Lower lobe of right lung (tissue), 2 donors: ENCODE results near the gene TTC33. TPM values are rescaled to one million over a fixed set of nuclear protein-coding genes. Genes with fewer than 3 reads are reported as not detected.

Source experiments
- ATAC-seq, 2 donors: fragments of 200-7000 bp; cut with Tn5 transposase; one replicate each; pipeline ENCODE4 v1.9.1; 2020 to 2022; ENCODE audit warnings: mild to moderate bottlenecking in 2 of 2, moderate library complexity in 2 of 2
- DNase-seq: peaks from one replicate; pipeline ENCODE4 v3.0.0-alpha.2; 2020
- H3K27ac ChIP-seq: fragments of 200-600 bp; one replicate; pipeline ENCODE4 v1.8.0; 2022
- H3K27me3 ChIP-seq: fragments of 200-600 bp; one replicate; pipeline ENCODE4 v1.8.0; 2022; ENCODE audit warnings: low read depth
- H3K36me3 ChIP-seq: fragments of 200-600 bp; one replicate; pipeline ENCODE4 v1.8.0; 2022; ENCODE audit warnings: mild to moderate bottlenecking
- H3K4me1 ChIP-seq: fragments of 200-600 bp; one replicate; pipeline ENCODE4 v1.8.0; 2022
- H3K4me3 ChIP-seq: fragments of 200-600 bp; one replicate; pipeline ENCODE4 v1.8.0; 2022; ENCODE audit warnings: mild to moderate bottlenecking
- H3K9me3 ChIP-seq: fragments of 200-600 bp; one replicate; pipeline ENCODE4 v1.8.0; 2022
- intact Hi-C: fragments of 100-400 bp; cut with DNase I; formaldehyde crosslinking; loops from one replicate; pipeline ENCODE4 v1.11.0; 2022
- total RNA-seq: library from RNA; stranded (reverse); fragmentation: NEBNext Ultra II Directional; extraction: Animal tissue kit (Norgen Biotek cat#: 25700); gene quantifications from one replicate; pipeline ENCODE4 v1.2.1, GENCODE V29; 2021
- TF ChIP-seq, protein P1 (sequence below): fragments of 200-600 bp; IDR thresholded peaks from one replicate; pipeline ENCODE4 v1.8.0; 2022; ENCODE audit warnings: antibody characterized with exemption, mild to moderate bottlenecking
- donor health status: DM: no; HTN: yes; CAD: no; lungs with severe emphysema.

Gene TTC33
- total RNA-seq, 1 donor from 2014 or later, result 14.9 TPM

GRCh38 chr5:40492056-40492455 is 263.7 kb downstream of the TTC33 start:
- peaks cover 4% of the 10 kb centered on the region for H3K4me1 ChIP-seq
- no peaks in the 10 kb centered on the region for H3K9me3 ChIP-seq
- intact Hi-C loops, result no loop called here
- H3K4me3 ChIP-seq, result no peak overlapping the region
- no peaks in the 10 kb centered on the region for H3K36me3 ChIP-seq
- ATAC-seq (no peak), DNase-seq (no peak)
- no peaks in the 10 kb centered on the region for H3K27me3 ChIP-seq
- H3K27ac ChIP-seq, result no peak overlapping the region
- TF ChIP-seq, protein P1, sequence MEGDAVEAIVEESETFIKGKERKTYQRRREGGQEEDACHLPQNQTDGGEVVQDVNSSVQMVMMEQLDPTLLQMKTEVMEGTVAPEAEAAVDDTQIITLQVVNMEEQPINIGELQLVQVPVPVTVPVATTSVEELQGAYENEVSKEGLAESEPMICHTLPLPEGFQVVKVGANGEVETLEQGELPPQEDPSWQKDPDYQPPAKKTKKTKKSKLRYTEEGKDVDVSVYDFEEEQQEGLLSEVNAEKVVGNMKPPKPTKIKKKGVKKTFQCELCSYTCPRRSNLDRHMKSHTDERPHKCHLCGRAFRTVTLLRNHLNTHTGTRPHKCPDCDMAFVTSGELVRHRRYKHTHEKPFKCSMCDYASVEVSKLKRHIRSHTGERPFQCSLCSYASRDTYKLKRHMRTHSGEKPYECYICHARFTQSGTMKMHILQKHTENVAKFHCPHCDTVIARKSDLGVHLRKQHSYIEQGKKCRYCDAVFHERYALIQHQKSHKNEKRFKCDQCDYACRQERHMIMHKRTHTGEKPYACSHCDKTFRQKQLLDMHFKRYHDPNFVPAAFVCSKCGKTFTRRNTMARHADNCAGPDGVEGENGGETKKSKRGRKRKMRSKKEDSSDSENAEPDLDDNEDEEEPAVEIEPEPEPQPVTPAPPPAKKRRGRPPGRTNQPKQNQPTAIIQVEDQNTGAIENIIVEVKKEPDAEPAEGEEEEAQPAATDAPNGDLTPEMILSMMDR, result no peak

DNA sequence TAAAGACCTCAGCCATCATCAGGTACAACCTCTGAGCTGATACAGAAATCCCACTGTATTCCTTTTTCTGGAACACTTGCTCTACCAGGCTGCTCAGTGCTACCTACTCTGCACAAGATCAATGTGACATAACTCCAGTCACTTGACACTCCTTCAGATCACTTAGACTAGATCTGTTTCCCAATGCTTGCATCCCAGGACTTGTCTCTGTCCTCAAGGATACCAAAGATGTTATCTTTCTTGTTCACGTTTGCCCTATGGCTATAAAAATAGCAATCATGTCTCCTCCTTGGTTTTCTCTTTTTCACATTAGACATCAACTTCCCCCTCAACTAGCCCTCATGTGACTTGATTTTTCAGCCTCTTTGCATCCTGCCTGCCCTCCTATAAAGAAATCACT is 264.1 kb downstream of the TTC33 start:
- ATAC-seq, result no peak

GRCh38 chr5:40490464-40491111 is 265.2 kb downstream of the TTC33 start:
- intact Hi-C loops, result no loop called here
- Histone ChIP-seq H3K27ac (no peak overlapping the region), H3K27me3 (no peaks in the 10 kb centered on the region), H3K4me3 (no peak overlapping the region), H3K36me3 (no peaks in the 10 kb centered on the region), H3K9me3 (no peaks in the 10 kb centered on the region), H3K4me1 (peaks cover 4% of the 10 kb centered on the region)
- TF ChIP-seq, protein P1, result no peak
- ATAC-seq (no peak), DNase-seq (no peak)

More for the DNA sequence above, 264.1 kb downstream of the TTC33 start:
- H3K27me3 ChIP-seq, result no peaks in the 10 kb centered on the region
- H3K27ac ChIP-seq, result no peak overlapping the region
- TF ChIP-seq, protein P1, result no peak
- no peak overlapping the region for H3K4me3 ChIP-seq
- no peaks in the 10 kb centered on the region for H3K36me3 ChIP-seq
- DNase-seq, result no peak
- H3K9me3 ChIP-seq, result no peaks in the 10 kb centered on the region
- H3K4me1 ChIP-seq, result peaks cover 4% of the 10 kb centered on the region
- intact Hi-C loops, result no loop called here

DNA sequence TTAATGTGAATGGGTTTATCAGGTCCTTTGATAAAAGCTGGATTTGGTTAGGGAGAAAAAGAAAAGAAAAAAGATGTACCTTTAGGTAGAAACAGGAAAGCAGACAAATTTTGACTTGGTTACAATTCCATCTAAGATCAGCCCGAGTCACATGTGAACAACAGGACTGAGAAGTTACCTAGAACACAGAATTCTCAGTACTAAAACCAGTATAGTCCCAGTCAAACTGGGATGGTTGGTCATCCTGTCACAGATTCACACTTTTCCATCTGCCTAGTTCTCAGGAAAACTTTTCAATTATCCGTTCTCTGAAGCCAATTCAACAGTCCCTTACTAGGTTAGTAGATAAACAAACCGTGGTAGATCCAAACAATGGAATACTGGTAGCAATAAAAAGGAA is 266.3 kb downstream of the TTC33 start:
- H3K4me3 ChIP-seq, result no peak overlapping the region
- H3K27me3 ChIP-seq, result no peaks in the 10 kb centered on the region
- H3K9me3 ChIP-seq, result no peaks in the 10 kb centered on the region
- H3K27ac ChIP-seq, result no peak overlapping the region
- TF ChIP-seq, protein P1, result no peak
- DNase-seq (no peak), ATAC-seq (no peak)
- H3K36me3 ChIP-seq, result no peaks in the 10 kb centered on the region
- intact Hi-C loops, result no loop called here
- peaks cover 4% of the 10 kb centered on the region for H3K4me1 ChIP-seq

DNA sequence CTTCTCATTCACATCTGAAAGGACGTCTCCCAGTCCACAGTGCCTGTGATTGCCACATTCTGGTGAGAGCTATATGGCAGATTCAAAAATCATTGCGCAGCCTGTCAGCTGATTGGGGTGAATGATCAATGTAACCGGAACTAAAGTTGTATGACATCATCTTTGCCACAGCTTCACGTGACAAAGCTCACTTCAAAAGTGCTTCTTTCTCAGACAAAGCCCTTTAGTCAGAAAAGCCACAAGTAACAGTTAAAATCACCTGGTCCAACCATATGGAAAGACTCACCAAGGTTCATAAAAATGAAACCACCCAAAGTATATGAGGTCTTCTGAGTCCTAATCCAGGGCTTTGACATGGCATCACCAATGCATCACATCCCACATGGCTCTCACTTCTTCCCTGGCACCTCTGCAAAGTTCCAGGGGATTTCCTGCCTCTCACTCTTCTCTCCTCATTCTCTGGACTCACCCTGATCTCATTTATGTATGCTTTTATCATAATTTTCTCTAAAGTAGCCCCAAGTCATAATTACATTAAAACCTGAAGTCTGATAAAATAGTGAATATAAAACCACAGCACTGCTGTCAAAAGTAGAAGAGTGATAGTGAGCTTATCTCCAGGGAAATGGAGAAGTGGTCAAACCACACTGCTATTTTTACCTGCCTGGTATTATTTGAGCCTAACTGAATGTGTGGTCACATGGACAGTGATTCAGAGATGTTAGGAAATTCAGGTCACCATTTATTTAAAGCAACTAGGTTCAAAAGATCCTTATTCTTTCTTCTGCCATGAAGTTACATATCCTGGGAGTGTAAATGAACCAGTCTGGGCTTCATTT is 269.1 kb downstream of the TTC33 start:
- no peak overlapping the region for H3K27ac ChIP-seq
- peaks cover 4% of the 10 kb centered on the region for H3K4me1 ChIP-seq
- peak; percentile 69 to 72 for ATAC-seq
- H3K4me3 ChIP-seq, result no peak overlapping the region
- TF ChIP-seq, protein P1, result no peak
- H3K9me3 ChIP-seq, result no peaks in the 10 kb centered on the region
- H3K27me3 ChIP-seq, result no peaks in the 10 kb centered on the region
- peak; percentile 46 for DNase-seq
- intact Hi-C loops, result no loop called here
- H3K36me3 ChIP-seq, result no peaks in the 10 kb centered on the region
